HepG2 (cell line): ENCODE data around the gene CDC42EP1. TPM values are rescaled to one million over a fixed set of nuclear protein-coding genes. Genes with fewer than 3 reads are reported as not detected.

Experiments
- CENPT ChIP-seq: sonication (generic); formaldehyde crosslinking; IDR thresholded peaks from 2 replicates; pipeline ENCODE4 v1.8.0; 2022; ENCODE audit warnings: low read depth, mild to moderate bottlenecking, moderate library complexity, missing genetic modification reagents
- CERS6 ChIP-seq: sonication (generic); formaldehyde crosslinking; IDR thresholded peaks from 2 replicates; pipeline ENCODE4 v1.5.0; 2020; ENCODE audit warnings: missing genetic modification reagents
- CHCHD3 ChIP-seq: sonication (generic); formaldehyde crosslinking; IDR thresholded peaks from 2 replicates; pipeline ENCODE4 v1.8.0; 2022; ENCODE audit warnings: mild to moderate bottlenecking, missing genetic modification reagents, moderate library complexity
- HCFC1 ChIP-seq: fragments of 150-350 bp; IDR thresholded peaks from 2 replicates; pipeline ENCODE4 v1.6.1; 2014; ENCODE audit warnings: low read depth, low read length
- HOXD1 ChIP-seq: sonication (generic); formaldehyde crosslinking; IDR thresholded peaks from 2 replicates; pipeline ENCODE4 v1.5.0; 2020; ENCODE audit warnings: missing genetic modification reagents
- IKZF1 ChIP-seq: fragments of 450-650 bp; IDR thresholded peaks from 2 replicates; pipeline ENCODE4 v1.7.1; 2016
- KAT7 ChIP-seq: IDR thresholded peaks from 2 replicates; pipeline ENCODE4 v1.6.1; 2018; ENCODE audit warnings: borderline replicate concordance, missing compliant biosample characterization
- KLF9 ChIP-seq: IDR thresholded peaks from 2 replicates; pipeline ENCODE4 v1.6.1; 2016; ENCODE audit warnings: low read depth
- MAFG ChIP-seq: sonication (generic); formaldehyde crosslinking; IDR thresholded peaks from 2 replicates; pipeline ENCODE4 v1.5.1; 2020; ENCODE audit warnings: mild to moderate bottlenecking, missing genetic modification reagents
- MTF1 ChIP-seq: sonication (generic); formaldehyde crosslinking; IDR thresholded peaks from 2 replicates; pipeline ENCODE4 v1.5.0; 2020; ENCODE audit warnings: missing genetic modification reagents
- NCOA1 ChIP-seq: sonication (generic); formaldehyde crosslinking; IDR thresholded peaks from 2 replicates; pipeline ENCODE4 v1.9.0; 2021; ENCODE audit warnings: missing genetic modification reagents
- NFATC3 ChIP-seq: sonication (generic); formaldehyde crosslinking; IDR thresholded peaks from 2 replicates; pipeline ENCODE4 v1.5.1; 2020; ENCODE audit warnings: mild to moderate bottlenecking, missing genetic modification reagents
- PAWR ChIP-seq: sonication (generic); formaldehyde crosslinking; IDR thresholded peaks from 2 replicates; pipeline ENCODE4 v1.4.0; 2020; ENCODE audit warnings: missing genetic modification reagents, mild to moderate bottlenecking, borderline replicate concordance
- RXRB ChIP-seq: IDR thresholded peaks from 2 replicates; pipeline ENCODE4 v1.6.1; 2016; ENCODE audit warnings: borderline replicate concordance, missing genetic modification reagents, missing compliant biosample characterization
- SCMH1 ChIP-seq: sonication (generic); formaldehyde crosslinking; IDR thresholded peaks from 2 replicates; pipeline ENCODE4 v1.9.0; 2021; ENCODE audit warnings: missing genetic modification reagents, mild to moderate bottlenecking, borderline replicate concordance
- SNAPC2 ChIP-seq: sonication (generic); formaldehyde crosslinking; IDR thresholded peaks from 2 replicates; pipeline ENCODE4 v1.8.1; 2022; ENCODE audit warnings: mild to moderate bottlenecking, missing genetic modification reagents
- ZNF256 ChIP-seq: sonication (generic); formaldehyde crosslinking; conservative IDR thresholded peaks from 2 replicates; pipeline ENCODE4 v1.4.0; 2020; ENCODE audit warnings: missing genetic modification reagents
- ZNF350 ChIP-seq: sonication (generic); formaldehyde crosslinking; IDR thresholded peaks from 2 replicates; pipeline ENCODE4 v1.4.0; 2020; ENCODE audit warnings: mild to moderate bottlenecking, low read depth, missing genetic modification reagents, borderline replicate concordance
- ZNF530 ChIP-seq: sonication (generic); formaldehyde crosslinking; IDR thresholded peaks from 2 replicates; pipeline ENCODE4 v1.5.0; 2020; ENCODE audit warnings: low read depth, mild to moderate bottlenecking, missing genetic modification reagents
- ZNF597 ChIP-seq: sonication (generic); formaldehyde crosslinking; IDR thresholded peaks from 2 replicates; pipeline ENCODE4 v1.5.0; 2020; ENCODE audit warnings: missing genetic modification reagents
- ZNF670 ChIP-seq: sonication (generic); formaldehyde crosslinking; IDR thresholded peaks from 2 replicates; pipeline ENCODE4 v1.8.0; 2022; ENCODE audit warnings: mild to moderate bottlenecking, missing genetic modification reagents, borderline replicate concordance
- ZNF7 ChIP-seq: IDR thresholded peaks from 2 replicates; pipeline ENCODE4 v1.6.1; 2016; ENCODE audit warnings: missing biosample characterization, missing genetic modification reagents
- ZNF709 ChIP-seq: sonication (generic); formaldehyde crosslinking; IDR thresholded peaks from 2 replicates; pipeline ENCODE4 v1.5.0; 2020; ENCODE audit warnings: mild to moderate bottlenecking, missing genetic modification reagents
- polyA plus RNA-seq, 8 experiments: library from polyadenylated mRNA; depleted of rRNA in 3 of 8; stranded (reverse) in 7 of 8; unstranded in 1 of 8; fragments of >200 nt; fragmentation: Illumina TruSeq in 4 of 8; extraction: Trizol in 4 of 8; gene quantifications; 2 replicates each; pipeline versions ENCODE4 v1.2.1 to v1.2.3, GENCODE V29; 2011 to 2016; ENCODE audit warnings: low read depth in 4 of 8, missing spikeins in 1 of 8, mixed read lengths in 1 of 8; ENCODE audit not compliant: insufficient read depth in 1 of 8
- total RNA-seq, 5 experiments: library from RNA; depleted of rRNA; stranded (reverse); fragments of >200 nt; fragmentation: Illumina TruSeq; extraction: Trizol; gene quantifications; 2 replicates each; pipeline ENCODE4 v1.2.3, GENCODE V29; 2016; ENCODE audit warnings: low read depth in 1 of 5
- TF ChIP-seq, protein P1 (sequence below): sonication (generic); formaldehyde crosslinking; conservative IDR thresholded peaks from 2 replicates; pipeline ENCODE4 v1.4.0; 2020; ENCODE audit warnings: missing genetic modification reagents
- TF ChIP-seq, protein P2 (sequence below): sonication (generic); formaldehyde crosslinking; IDR thresholded peaks from 2 replicates; pipeline ENCODE4 v1.4.0; 2020; ENCODE audit warnings: mild to moderate bottlenecking, missing genetic modification reagents, borderline replicate concordance

CDC42EP1 gene
- total and polyA plus RNA-seq, 2 of the 13 experiments (the other 11 are each of a cell fraction or from before 2014, with no cell fraction given): 17.1 to 29.5 TPM

DNA sequence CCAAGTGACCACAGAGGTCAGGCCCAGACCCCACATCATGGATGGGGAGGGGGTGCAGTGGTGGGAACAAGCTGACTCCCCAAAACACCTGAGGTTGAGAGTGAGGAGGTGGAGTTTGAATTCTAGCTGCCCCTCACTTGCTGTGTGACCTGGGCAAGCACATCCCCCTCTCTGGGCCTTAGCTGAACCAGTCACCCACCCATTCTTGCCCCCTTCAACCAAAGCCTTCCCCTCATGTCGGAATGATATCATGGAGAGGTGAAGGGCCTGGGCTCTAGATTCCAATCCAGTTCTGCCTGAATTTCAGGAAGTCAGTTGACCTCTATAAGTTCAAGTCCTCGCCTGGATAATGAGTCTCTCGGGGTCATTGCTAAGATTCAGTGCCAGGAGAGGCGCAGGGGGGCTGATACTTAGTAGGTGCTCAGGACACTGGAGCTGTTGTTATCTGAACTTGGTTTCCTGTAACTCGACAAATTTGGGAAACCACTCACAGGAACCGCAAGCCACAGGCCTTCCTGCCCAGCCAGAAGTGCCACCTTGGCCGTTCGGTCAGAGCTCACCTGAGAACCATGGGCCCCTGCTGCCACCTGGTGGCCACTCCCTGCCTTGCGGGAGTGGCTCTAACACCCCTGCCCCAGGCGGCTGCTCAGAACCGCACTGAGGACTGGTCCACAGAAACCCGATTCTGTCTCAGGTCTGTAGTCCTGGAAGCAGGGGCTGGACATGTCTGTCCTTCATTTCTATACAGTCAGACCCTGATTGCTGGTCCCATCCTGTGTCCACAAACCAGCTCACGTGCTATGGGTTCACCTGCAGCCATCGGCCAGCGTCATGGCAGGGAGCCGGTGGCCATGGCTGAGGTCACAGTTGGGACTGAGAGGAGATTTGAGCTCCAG lies 6.9 kb downstream of the CDC42EP1 start (continued):
- TF ChIP-seq CERS6 (CRISPR knock-in tag) (no peak), ZNF350 (CRISPR knock-in tag) (no peak), RXRB (CRISPR knock-in tag) (peak; percentile 49; the same call in 1 of the 2 replicates), HOXD1 (CRISPR knock-in tag) (no peak), MAFG (CRISPR knock-in tag) (no peak), CHCHD3 (CRISPR knock-in tag) (no peak), ZNF530 (no peak), HCFC1 (no peak), SCMH1 (no peak), ZNF7 (CRISPR knock-in tag) (no peak), IKZF1 (no peak), PAWR (CRISPR knock-in tag) (no peak), ZNF256 (CRISPR knock-in tag) (no peak), NFATC3 (CRISPR knock-in tag) (no peak), CENPT (CRISPR knock-in tag) (no peak), ZNF709 (no peak), SNAPC2 (CRISPR knock-in tag) (no peak), ZNF597 (CRISPR knock-in tag) (no peak), NCOA1 (CRISPR knock-in tag) (no peak), KLF9 (CRISPR knock-in tag) (no peak), ZNF670 (CRISPR knock-in tag) (no peak), KAT7 (no peak), MTF1 (CRISPR knock-in tag) (no peak)
- TF ChIP-seq, protein P1, sequence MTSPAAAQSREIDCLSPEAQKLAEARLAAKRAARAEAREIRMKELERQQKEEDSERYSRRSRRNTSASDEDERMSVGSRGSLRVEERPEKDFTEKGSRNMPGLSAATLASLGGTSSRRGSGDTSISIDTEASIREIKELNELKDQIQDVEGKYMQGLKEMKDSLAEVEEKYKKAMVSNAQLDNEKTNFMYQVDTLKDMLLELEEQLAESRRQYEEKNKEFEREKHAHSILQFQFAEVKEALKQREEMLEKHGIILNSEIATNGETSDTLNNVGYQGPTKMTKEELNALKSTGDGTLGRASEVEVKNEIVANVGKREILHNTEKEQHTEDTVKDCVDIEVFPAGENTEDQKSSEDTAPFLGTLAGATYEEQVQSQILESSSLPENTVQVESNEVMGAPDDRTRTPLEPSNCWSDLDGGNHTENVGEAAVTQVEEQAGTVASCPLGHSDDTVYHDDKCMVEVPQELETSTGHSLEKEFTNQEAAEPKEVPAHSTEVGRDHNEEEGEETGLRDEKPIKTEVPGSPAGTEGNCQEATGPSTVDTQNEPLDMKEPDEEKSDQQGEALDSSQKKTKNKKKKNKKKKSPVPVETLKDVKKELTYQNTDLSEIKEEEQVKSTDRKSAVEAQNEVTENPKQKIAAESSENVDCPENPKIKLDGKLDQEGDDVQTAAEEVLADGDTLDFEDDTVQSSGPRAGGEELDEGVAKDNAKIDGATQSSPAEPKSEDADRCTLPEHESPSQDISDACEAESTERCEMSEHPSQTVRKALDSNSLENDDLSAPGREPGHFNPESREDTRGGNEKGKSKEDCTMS (CRISPR knock-in tag): no peak
- TF ChIP-seq, protein P2, sequence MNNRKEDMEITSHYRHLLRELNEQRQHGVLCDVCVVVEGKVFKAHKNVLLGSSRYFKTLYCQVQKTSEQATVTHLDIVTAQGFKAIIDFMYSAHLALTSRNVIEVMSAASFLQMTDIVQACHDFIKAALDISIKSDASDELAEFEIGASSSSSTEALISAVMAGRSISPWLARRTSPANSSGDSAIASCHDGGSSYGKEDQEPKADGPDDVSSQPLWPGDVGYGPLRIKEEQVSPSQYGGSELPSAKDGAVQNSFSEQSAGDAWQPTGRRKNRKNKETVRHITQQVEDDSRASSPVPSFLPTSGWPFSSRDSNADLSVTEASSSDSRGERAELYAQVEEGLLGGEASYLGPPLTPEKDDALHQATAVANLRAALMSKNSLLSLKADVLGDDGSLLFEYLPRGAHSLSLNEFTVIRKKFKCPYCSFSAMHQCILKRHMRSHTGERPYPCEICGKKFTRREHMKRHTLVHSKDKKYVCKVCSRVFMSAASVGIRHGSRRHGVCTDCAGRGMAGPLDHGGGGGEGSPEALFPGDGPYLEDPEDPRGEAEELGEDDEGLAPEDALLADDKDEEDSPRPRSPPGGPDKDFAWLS: no peak; the same call in 1 of the 2 replicates
